ENCODE measurements around the gene LIME1. TPM values are rescaled to one million over a fixed set of nuclear protein-coding genes. Genes with fewer than 3 reads are reported as not detected.
"Not testable (repeated sequence)": the region's sequence is repeated elsewhere in the genome, so short reads cannot be mapped to it uniquely, and the experiment has no call there.

LIME1 gene
- polyA plus RNA-seq, 1 donor from 2014 or later: 81.2 TPM

GRCh38 chr20:63711085-63711645 lies 25.3 kb upstream of the LIME1 start:
- Mint-ChIP-seq H3K4me1 (peaks cover 25 to 33% (median 30%) of the 10 kb centered on the region in 3 donors), H3K9me3 (peaks cover 0 to 6% (median 3%) of the 10 kb centered on the region in 3 donors), H3K27me3 (no peaks in the 10 kb centered on the region), H3K27ac (peak overlapping the region in 2 of 3 donors; percentile 77 to 81), H3K4me3 (peak overlapping the region in 3 of 4 donors; percentile 25 to 92 (median 73)), H3K36me3 (peaks cover 20% of the 10 kb centered on the region)

GRCh38 chr20:63712191-63712590 lies 24.3 kb upstream of the LIME1 start:
- peaks cover 0 to 6% (median 3%) of the 10 kb centered on the region in 3 donors for H3K9me3 Mint-ChIP-seq
- no peaks in the 10 kb centered on the region for H3K27me3 Mint-ChIP-seq
- H3K27ac Mint-ChIP-seq: peak overlapping the region in 1 of 3 donors; percentile 20
- peak overlapping the region in 3 of 4 donors; percentile 2 to 63 (median 53) for H3K4me3 Mint-ChIP-seq
- H3K4me1 Mint-ChIP-seq: peaks cover 16 to 29% (median 27%) of the 10 kb centered on the region in 3 donors
- H3K36me3 Mint-ChIP-seq: peaks cover 27% of the 10 kb centered on the region

GRCh38 chr20:63714858-63715257 lies 21.6 kb upstream of the LIME1 start:
- Mint-ChIP-seq H3K36me3 (peaks cover 36% of the 10 kb centered on the region), H3K27ac (no peak overlapping the region), H3K4me1 (peaks cover 20 to 27% (median 20%) of the 10 kb centered on the region in 3 donors), H3K27me3 (no peaks in the 10 kb centered on the region), H3K9me3 (peaks cover 0 to 13% (median 3%) of the 10 kb centered on the region in 3 donors), H3K4me3 (no peak overlapping the region)

GRCh38 chr20:63718996-63719395 lies 17.5 kb upstream of the LIME1 start:
- Mint-ChIP-seq H3K36me3 (peaks cover 31% of the 10 kb centered on the region), H3K4me1 (peaks cover 8 to 15% (median 12%) of the 10 kb centered on the region in 3 donors), H3K27ac (no peak overlapping the region), H3K9me3 (peaks cover 0 to 9% (median 2%) of the 10 kb centered on the region in 3 donors), H3K4me3 (no peak overlapping the region), H3K27me3 (no peaks in the 10 kb centered on the region)

GRCh38 chr20:63722967-63723622 lies 13.4 kb upstream of the LIME1 start:
- not testable (repeated sequence) for H3K27ac Mint-ChIP-seq
- H3K36me3 Mint-ChIP-seq: peaks cover 19% of the 10 kb centered on the region

GRCh38 chr20:63730189-63730733 lies 6.2 kb upstream of the LIME1 start:
- H3K36me3 Mint-ChIP-seq, H3K27me3 Mint-ChIP-seq, H3K27ac Mint-ChIP-seq, H3K4me3 Mint-ChIP-seq, H3K9me3 Mint-ChIP-seq: not testable (repeated sequence)
- peaks cover 13 to 31% (median 25%) of the 10 kb centered on the region in 3 donors for H3K4me1 Mint-ChIP-seq

More at GRCh38 chr20:63722967-63723622, 13.4 kb upstream of the LIME1 start:
- Mint-ChIP-seq H3K4me1 (peaks cover 5 to 13% (median 12%) of the 10 kb centered on the region in 3 donors), H3K9me3 (peaks cover 2 to 11% (median 8%) of the 10 kb centered on the region in 3 donors)
- H3K27me3 Mint-ChIP-seq, H3K4me3 Mint-ChIP-seq: not testable (repeated sequence)

GRCh38 chr20:63731410-63731809 lies 5.1 kb upstream of the LIME1 start:
- H3K4me1 Mint-ChIP-seq: peaks cover 18 to 37% (median 32%) of the 10 kb centered on the region in 3 donors
- H3K4me3 Mint-ChIP-seq: no peak overlapping the region
- peaks cover 0 to 3% (median 0%) of the 10 kb centered on the region in 3 donors for H3K9me3 Mint-ChIP-seq
- no peak overlapping the region for H3K27ac Mint-ChIP-seq
- H3K27me3 Mint-ChIP-seq: peaks cover 1% of the 10 kb centered on the region
- H3K36me3 Mint-ChIP-seq: peaks cover 5% of the 10 kb centered on the region

- peaks cover 4% of the 10 kb centered on the region for H3K36me3 Mint-ChIP-seq
These were observed 4.1 kb upstream of the LIME1 start for GRCh38 chr20:63732118-63733095.

GRCh38 chr20:63733117-63733516 lies 3.3 kb upstream of the LIME1 start:
- Mint-ChIP-seq H3K4me1 (peaks cover 21 to 28% (median 25%) of the 10 kb centered on the region in 3 donors), H3K4me3 (peak overlapping the region in 1 of 4 donors; percentile 34), H3K27ac (no peak overlapping the region), H3K27me3 (peaks cover 1% of the 10 kb centered on the region), H3K9me3 (no peaks in the 10 kb centered on the region), H3K36me3 (peaks cover 4% of the 10 kb centered on the region)

More at GRCh38 chr20:63732118-63733095, 4.1 kb upstream of the LIME1 start:
- no peak overlapping the region for H3K4me3 Mint-ChIP-seq
- no peaks in the 10 kb centered on the region for H3K9me3 Mint-ChIP-seq
- peaks cover 1% of the 10 kb centered on the region for H3K27me3 Mint-ChIP-seq
- no peak overlapping the region for H3K27ac Mint-ChIP-seq
- H3K4me1 Mint-ChIP-seq: peaks cover 22 to 33% (median 30%) of the 10 kb centered on the region in 3 donors

- Mint-ChIP-seq H3K27ac (no peak overlapping the region), H3K4me1 (peaks cover 16 to 23% (median 20%) of the 10 kb centered on the region in 3 donors), H3K4me3 (peak overlapping the region in 2 of 4 donors; percentile 12 to 34)
These were observed 2.8 kb upstream of the LIME1 start for GRCh38 chr20:63733579-63734081.

GRCh38 chr20:63734111-63734945 lies 2.1 kb upstream of the LIME1 start:
- no peak overlapping the region for H3K27ac Mint-ChIP-seq
- no peaks in the 10 kb centered on the region for H3K9me3 Mint-ChIP-seq
- no peaks in the 10 kb centered on the region for H3K27me3 Mint-ChIP-seq
- H3K36me3 Mint-ChIP-seq: no peaks in the 10 kb centered on the region
- peak overlapping the region in 1 of 4 donors; percentile 12 for H3K4me3 Mint-ChIP-seq
- H3K4me1 Mint-ChIP-seq: peaks cover 12 to 18% (median 16%) of the 10 kb centered on the region in 3 donors

More at GRCh38 chr20:63733579-63734081, 2.8 kb upstream of the LIME1 start:
- Mint-ChIP-seq H3K9me3 (no peaks in the 10 kb centered on the region), H3K27me3 (no peaks in the 10 kb centered on the region), H3K36me3 (no peaks in the 10 kb centered on the region)

GRCh38 chr20:63734946-63735858 lies 1.3 kb upstream of the LIME1 start:
- Mint-ChIP-seq H3K9me3 (no peaks in the 10 kb centered on the region), H3K36me3 (no peaks in the 10 kb centered on the region), H3K27me3 (no peaks in the 10 kb centered on the region), H3K4me1 (peaks cover 9 to 11% (median 11%) of the 10 kb centered on the region in 3 donors), H3K27ac (peak overlapping the region; percentile 23 to 92 (median 54)), H3K4me3 (peak overlapping the region; percentile 52 to 95 (median 82))
